Activated T-helper 17 cell treated with anti-CD3 and anti-CD28 coated beads, Interleukin-2, amount 50 U/mL, for 72 hours (primary cell): Measurements from ENCODE around the gene EMILIN2. TPM values are rescaled to one million over a fixed set of nuclear protein-coding genes. Genes with fewer than 3 reads are reported as not detected.
"Not testable (repeated sequence)": the region's sequence is repeated elsewhere in the genome, so short reads cannot be mapped to it uniquely, and the experiment has no call there.

ENCODE experiments used
- ATAC-seq: fragments of 150-1000 bp; cut with Tn5 transposase; replicated peaks from 2 replicates; pipeline ENCODE4 v1.10.0; 2021; ENCODE audit warnings: mild to moderate bottlenecking, moderate library complexity
- H3K27ac Mint-ChIP-seq: one replicate; pipeline ENCODE4 v1.8.0; 2022; ENCODE audit warnings: mixed read lengths
- H3K27me3 Mint-ChIP-seq: one replicate; pipeline ENCODE4 v1.8.0; 2022; ENCODE audit warnings: mixed read lengths
- H3K36me3 Mint-ChIP-seq: one replicate; pipeline ENCODE4 v1.8.0; 2022; ENCODE audit warnings: low read depth, mild to moderate bottlenecking, mixed read lengths
- H3K4me1 Mint-ChIP-seq: one replicate; pipeline ENCODE4 v1.8.0; 2022; ENCODE audit warnings: mixed read lengths
- H3K4me3 Mint-ChIP-seq: one replicate; pipeline ENCODE4 v1.8.0; 2022; ENCODE audit warnings: mild to moderate bottlenecking, mixed read lengths
- H3K9me3 Mint-ChIP-seq: one replicate; pipeline ENCODE4 v1.8.0; 2022; ENCODE audit warnings: mixed read lengths
- total RNA-seq, 2 donors: library from RNA; stranded (reverse); gene quantifications; one replicate each; pipeline ENCODE4 v1.2.3, GENCODE V29; 2022

EMILIN2 gene
- total RNA-seq, result 10 to 100 TPM; 20.7 to 28.8 TPM

DNA sequence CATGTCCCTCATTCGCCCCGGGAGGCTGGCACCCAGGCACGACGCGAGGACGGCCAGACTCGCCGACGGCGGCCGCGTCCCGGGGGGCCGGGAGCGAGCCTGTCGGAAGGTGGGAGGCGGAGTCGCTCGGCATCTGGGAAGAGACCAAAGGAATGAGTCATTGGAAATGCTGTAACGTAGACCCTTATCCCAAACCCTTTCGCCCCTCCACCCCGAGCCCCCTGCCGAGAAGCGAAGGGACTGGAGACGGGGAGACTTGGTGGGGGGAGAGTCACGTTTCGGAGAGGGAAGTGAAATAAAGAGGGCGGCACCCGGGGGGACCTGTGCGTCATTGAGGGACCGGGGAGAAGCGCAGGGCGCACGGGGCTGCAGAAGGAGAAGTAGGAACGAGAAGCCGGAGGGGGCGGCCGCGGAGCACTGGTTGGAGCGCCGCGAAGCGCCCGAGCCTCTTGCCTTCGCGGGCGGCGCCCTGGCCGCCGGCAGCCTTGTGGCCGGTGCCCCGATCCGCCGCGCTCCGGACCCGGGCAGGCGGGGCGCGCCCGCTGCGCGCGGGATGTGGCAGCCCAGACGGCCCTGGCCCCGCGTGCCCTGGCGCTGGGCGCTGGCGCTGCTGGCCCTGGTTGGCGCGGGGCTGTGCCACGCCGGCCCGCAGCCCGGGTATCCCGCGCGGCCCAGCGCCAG is at the start of gene EMILIN2:
Gene EMILIN2 (plus strand): TSS at position 371 of the 681 bp plus-strand sequence. CDS start 183 bp downstream, at position 554.
- Mint-ChIP-seq H3K4me3 (peak within 1 kb of the TSS; percentile 80), H3K4me1 (peaks cover 24% of the 10 kb centered on the region), H3K36me3 (peaks cover 7% of the 10 kb centered on the region), H3K27me3 (peaks cover 34% of the 10 kb centered on the region), H3K9me3 (no peaks in the 10 kb centered on the region), H3K27ac (no peak within 1 kb of the TSS)
- peak; percentile 36 for ATAC-seq

DNA sequence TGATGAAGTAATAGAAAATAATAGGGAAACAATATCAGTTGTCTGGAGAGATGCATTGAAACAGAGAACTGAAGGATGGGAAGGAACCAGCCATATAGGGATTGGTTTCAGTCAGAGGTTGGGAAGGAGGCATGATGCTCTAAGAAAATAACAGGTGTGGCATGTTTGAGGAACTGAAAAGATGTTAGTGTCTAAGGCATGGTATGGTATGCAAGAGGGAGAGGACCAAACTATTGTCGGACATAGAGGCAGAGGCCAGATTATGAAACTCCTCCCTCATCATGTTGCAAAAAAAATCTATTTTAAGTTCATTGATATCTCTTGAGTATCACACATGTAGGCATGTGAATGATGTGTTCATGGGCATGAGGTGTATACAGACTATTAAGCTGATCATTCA is 48.9 kb upstream of the EMILIN2 start:
- ATAC-seq, result no peak
- Mint-ChIP-seq H3K36me3 (peaks cover 95% of the 10 kb centered on the region), H3K4me3 (no peak overlapping the region), H3K4me1 (peaks cover 10% of the 10 kb centered on the region), H3K9me3 (no peaks in the 10 kb centered on the region), H3K27me3 (no peaks in the 10 kb centered on the region), H3K27ac (peak overlapping the region; percentile 32)

DNA sequence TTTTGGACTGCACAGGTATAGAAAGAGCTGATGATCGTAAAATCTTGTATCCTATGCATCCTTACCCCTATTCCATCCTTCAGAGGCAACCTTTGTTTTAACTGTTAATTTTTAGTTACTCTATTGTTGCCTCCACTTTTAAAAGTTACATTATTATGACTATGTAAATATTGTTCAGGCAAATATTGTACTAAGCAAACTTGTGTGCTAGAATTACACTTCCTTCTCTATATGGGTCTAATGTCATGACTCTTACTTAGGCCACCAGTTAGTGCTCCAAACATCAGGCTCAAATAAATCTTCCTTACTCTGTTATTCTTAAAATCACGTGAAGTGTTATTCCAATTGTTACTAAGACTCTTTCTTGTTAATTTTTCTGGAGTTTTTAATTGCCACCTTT is 47.4 kb upstream of the EMILIN2 start:
- H3K4me3 Mint-ChIP-seq, result no peak overlapping the region
- H3K9me3 Mint-ChIP-seq, result no peaks in the 10 kb centered on the region
- peaks cover 96% of the 10 kb centered on the region for H3K36me3 Mint-ChIP-seq
- no peak for ATAC-seq
- H3K27me3 Mint-ChIP-seq, result no peaks in the 10 kb centered on the region
- peaks cover 10% of the 10 kb centered on the region for H3K4me1 Mint-ChIP-seq
- peak overlapping the region; percentile 37 for H3K27ac Mint-ChIP-seq

DNA sequence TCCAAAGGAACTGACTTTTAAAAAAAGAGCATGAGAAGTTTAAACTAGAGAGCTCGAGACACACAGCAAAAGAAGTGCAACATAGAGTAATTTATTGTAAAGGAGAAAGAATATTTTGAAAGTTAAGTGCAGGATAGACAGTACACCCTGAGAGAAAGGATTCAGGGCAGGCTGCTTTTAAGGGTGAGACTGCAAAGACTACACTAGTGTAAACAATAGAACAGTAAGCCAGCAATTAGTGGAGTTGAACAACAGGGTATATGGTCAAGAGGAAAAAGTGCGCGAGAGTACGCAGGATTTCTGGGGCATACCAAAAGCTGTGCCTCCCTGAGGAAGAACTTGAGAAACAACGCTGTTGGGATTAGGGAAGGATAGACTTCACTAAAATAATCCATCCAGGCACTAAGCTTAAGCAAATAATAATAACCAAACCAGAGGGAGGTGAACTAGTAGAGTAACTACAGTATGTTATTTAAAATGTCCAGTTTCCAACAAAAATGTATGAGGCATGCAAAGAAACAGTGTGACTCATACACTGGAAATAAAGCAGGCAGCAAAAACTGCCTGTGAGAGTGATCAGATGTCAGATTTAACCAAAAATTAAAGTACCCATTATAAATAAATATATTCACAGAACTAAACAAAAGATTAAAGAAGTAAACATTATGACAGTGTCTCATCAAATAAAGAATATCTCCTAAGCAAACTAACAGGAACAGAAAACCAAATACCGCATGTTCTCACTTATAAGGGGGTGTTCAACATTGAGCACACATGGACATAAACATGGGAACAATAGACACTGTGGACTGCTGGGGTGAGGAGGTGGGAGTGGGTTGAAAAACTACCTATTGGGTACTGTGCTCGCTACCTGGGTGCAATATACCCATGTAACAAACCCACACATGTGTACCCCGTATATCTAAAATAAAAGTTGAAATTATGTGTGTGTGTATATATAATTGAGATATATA is 40.5 kb upstream of the EMILIN2 start:
- H3K27me3 Mint-ChIP-seq, result no peaks in the 10 kb centered on the region
- no peak overlapping the region for H3K4me3 Mint-ChIP-seq
- peaks cover 37% of the 10 kb centered on the region for H3K36me3 Mint-ChIP-seq
- H3K27ac Mint-ChIP-seq, result no peak overlapping the region
- ATAC-seq, result no peak
- peaks cover 11% of the 10 kb centered on the region for H3K9me3 Mint-ChIP-seq
- H3K4me1 Mint-ChIP-seq, result no peaks in the 10 kb centered on the region

DNA sequence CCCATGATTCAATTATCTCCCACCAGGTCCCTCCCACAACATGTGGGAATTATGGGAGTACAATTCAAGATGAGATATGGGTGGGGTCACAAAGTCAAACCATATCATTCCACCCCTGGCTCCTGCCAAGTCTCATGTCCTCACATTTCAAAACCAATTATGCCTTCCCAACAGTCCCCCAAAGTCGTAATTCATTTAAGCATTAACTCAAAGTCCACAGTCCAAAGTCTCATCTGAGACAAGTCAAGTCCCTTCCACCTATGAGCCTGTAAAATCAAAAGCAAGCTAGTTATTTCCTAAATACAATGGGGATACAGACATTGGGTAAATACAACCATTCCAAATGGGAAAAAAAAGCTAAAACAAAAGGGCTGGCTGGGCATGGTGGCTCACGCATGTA is 38.2 kb upstream of the EMILIN2 start:
- Mint-ChIP-seq H3K9me3 (peaks cover 23% of the 10 kb centered on the region), H3K36me3 (peaks cover 17% of the 10 kb centered on the region)
- not testable (repeated sequence) for H3K4me1 Mint-ChIP-seq, H3K4me3 Mint-ChIP-seq, ATAC-seq, H3K27me3 Mint-ChIP-seq, H3K27ac Mint-ChIP-seq

DNA sequence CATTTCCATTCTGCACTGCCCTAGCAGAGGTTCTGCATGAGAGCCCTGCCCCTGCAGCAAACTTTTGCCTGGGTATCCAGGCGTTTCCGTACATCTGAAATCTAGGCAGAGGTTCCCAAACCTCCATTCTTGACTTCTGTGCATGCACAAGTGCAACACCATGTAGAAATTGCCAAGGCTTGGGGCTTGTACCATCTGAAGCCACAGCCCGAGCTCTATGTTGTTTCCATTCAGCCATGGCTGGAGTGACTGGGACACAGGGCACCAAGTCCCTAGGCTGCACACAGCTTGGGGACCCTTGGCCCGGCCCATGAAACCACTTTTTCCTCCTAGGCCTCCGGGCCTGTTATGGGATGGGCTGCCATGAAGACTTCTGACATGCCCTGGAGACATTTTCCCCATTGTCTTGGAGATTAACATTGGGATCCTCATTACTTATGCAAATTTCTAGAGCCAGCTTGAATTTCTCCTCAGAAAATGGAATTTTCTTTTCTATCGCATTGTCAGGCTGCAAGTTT is 37.1 kb upstream of the EMILIN2 start:
- H3K27ac Mint-ChIP-seq, H3K4me1 Mint-ChIP-seq, ATAC-seq, H3K36me3 Mint-ChIP-seq, H3K27me3 Mint-ChIP-seq, H3K4me3 Mint-ChIP-seq: not testable (repeated sequence)
- peaks cover 29% of the 10 kb centered on the region for H3K9me3 Mint-ChIP-seq

DNA sequence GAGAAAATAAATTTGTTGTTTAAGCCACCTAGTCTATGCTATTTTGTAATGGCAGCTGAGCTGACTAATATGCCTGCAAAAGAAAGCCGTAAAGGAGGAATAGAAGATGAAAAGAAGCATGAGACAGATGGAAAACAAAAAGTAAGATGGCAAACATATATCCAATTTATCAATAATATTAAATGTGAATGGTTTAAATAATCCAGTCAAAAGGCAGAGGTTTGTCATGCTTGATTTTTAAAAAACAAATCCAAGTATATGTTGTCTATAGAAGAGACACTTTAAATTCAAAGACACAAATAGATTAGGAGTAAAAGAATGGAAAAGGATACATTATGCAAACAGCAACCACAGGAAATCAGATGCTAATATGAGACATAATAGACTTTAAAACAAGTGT is 35.4 kb upstream of the EMILIN2 start:
- ATAC-seq, result no peak
- H3K36me3 Mint-ChIP-seq, result no peaks in the 10 kb centered on the region
- no peaks in the 10 kb centered on the region for H3K4me1 Mint-ChIP-seq
- H3K27ac Mint-ChIP-seq, result no peak overlapping the region
- H3K4me3 Mint-ChIP-seq, result no peak overlapping the region
- peaks cover 33% of the 10 kb centered on the region for H3K9me3 Mint-ChIP-seq
- H3K27me3 Mint-ChIP-seq, result no peaks in the 10 kb centered on the region

DNA sequence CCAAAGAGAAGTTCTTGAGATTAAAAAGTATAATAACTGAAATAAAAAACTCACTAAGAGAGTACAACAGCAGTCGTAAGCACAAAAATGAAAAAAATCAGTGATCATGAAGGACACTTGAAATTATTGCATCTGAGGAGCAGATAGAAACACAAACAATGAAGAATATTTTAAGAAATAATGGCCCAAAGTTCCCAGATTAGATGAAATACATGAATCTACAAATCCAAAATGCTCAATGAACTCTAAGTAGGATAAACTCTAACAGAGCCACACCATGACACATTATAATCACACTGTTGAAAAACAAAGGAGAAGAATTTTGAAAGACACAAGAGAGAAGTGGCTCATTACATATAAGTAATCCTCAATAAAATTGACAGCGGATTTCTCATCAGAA is 31.9 kb upstream of the EMILIN2 start:
- no peaks in the 10 kb centered on the region for H3K4me1 Mint-ChIP-seq

DNA sequence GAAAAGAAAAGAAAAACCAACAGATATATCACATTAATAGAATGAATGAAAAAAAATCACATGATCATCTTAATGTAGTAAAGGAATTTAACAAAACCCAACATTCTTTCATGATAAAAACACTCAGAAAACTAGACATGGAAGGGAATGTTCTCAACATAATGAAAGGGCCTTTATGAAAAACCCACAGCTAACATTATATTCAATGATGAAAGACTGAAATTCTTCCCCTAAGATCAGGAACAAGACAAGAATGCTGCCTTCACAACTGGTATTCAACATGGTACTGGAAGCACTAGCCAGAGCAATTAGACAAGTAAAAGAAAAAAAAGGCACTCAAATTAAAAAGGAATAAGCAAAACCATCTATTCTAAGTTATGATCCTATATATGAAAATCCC is 28.5 kb upstream of the EMILIN2 start:
- Mint-ChIP-seq H3K4me3 (no peak overlapping the region), H3K27me3 (no peaks in the 10 kb centered on the region), H3K4me1 (no peaks in the 10 kb centered on the region), H3K36me3 (no peaks in the 10 kb centered on the region), H3K9me3 (peaks cover 13% of the 10 kb centered on the region), H3K27ac (no peak overlapping the region)
- ATAC-seq, result no peak

More for the DNA sequence above, 31.9 kb upstream of the EMILIN2 start:
- Mint-ChIP-seq H3K27me3 (no peaks in the 10 kb centered on the region), H3K4me3 (no peak overlapping the region), H3K9me3 (peaks cover 29% of the 10 kb centered on the region), H3K27ac (no peak overlapping the region), H3K36me3 (no peaks in the 10 kb centered on the region)
- ATAC-seq, result no peak

DNA sequence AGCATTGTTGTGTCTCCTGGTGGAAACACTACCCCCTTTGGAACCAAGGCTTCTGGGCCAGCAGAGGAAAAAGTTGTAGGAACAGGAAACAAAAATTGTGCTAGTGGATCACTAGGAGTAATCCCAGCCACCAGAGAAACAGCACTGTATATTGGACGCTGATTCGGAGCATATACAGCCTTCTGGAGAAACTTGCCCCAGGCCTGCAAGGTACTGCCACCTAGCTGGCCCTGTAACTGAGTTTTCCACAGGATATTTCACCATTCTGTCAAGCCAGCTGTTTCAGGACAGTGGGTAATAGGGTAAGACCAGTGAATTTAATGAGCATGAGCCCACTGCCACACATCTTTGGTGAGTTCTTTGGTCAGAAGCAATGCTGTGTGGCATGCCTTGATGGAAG is 25.1 kb upstream of the EMILIN2 start:
- Mint-ChIP-seq H3K4me3 (no peak overlapping the region), H3K9me3 (no peaks in the 10 kb centered on the region), H3K36me3 (no peaks in the 10 kb centered on the region), H3K27ac (no peak overlapping the region), H3K27me3 (no peaks in the 10 kb centered on the region), H3K4me1 (no peaks in the 10 kb centered on the region)
- ATAC-seq, result no peak

DNA sequence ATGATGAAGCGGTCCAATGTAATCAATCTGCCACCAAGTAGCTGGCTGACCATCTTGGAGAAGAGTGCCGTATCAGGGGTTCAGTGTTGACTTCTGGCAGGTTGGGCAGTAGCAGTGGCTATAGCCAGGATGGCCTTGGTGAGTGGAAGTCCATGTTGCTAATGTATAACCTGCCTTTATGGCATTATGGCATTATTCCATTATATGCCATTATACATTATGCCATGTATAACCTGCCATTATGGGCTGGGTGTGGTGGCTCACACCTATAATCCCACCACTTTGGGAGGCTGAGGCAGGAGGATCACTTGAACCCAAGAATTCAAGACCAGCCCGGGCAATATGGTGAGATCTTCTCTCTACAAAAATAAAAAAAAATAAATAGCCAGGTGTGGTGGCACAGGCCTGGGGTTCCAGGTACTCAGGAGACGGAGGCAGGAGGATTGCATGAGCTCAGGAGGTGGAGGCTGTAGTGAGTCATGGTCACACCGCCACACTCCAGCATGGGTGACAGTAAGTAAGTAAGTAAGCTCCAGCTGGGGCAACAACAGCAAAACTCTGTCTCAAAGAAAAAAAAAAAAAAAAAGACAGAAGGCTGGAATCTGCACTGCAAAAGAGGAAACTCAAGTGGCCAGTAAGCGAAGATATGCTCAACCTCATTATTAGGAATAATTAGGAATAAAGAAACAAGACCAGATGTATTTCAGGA is 24.4 kb upstream of the EMILIN2 start:
- Mint-ChIP-seq H3K9me3 (no peaks in the 10 kb centered on the region), H3K4me3 (no peak overlapping the region), H3K4me1 (no peaks in the 10 kb centered on the region), H3K36me3 (no peaks in the 10 kb centered on the region), H3K27me3 (no peaks in the 10 kb centered on the region), H3K27ac (no peak overlapping the region)
- no peak for ATAC-seq

DNA sequence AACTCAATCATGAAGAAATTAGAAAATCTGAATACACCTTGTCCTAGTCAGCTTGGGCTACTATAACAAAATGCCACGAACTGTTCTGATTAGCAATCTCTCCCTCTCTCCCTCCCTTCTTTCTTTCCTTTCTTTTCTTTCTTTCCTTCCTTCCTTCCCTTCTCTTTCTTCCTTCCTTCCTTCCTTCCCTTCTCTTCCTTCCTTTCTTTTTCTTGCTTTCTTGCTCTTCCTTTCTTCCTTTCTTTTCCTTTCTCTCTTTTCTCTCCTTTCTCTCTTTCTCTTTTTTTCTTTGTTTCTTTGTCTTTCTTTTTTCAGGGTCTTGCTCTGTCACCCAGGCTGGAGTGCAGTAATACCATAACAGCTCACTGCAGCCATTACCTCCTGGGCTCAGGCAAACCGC is 23.6 kb upstream of the EMILIN2 start:
- ATAC-seq, result no peak
- Mint-ChIP-seq H3K36me3 (no peaks in the 10 kb centered on the region), H3K9me3 (no peaks in the 10 kb centered on the region), H3K4me3 (no peak overlapping the region), H3K27me3 (no peaks in the 10 kb centered on the region), H3K4me1 (no peaks in the 10 kb centered on the region), H3K27ac (no peak overlapping the region)

DNA sequence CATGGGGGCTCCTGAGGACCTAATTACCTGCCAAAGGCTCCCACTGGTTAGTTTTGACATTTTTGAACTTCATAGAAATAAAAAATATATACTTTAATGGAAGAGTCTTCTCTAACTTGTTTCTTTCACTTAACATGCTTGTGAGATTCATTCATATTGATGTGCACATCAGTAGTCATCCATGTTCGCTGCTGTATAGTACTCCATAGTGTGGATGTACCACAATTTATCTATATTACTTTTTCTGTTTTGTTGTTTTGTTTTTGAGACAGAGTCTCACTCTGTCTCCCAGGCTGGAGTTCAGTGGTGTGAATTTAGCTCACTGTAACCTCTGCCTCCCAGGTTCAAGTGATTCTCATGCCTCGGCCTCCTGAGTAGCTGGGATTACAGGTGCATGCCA is 22.8 kb upstream of the EMILIN2 start:
- Mint-ChIP-seq H3K36me3 (no peaks in the 10 kb centered on the region), H3K4me3 (no peak overlapping the region), H3K4me1 (no peaks in the 10 kb centered on the region), H3K9me3 (no peaks in the 10 kb centered on the region), H3K27me3 (no peaks in the 10 kb centered on the region), H3K27ac (no peak overlapping the region)
- ATAC-seq, result no peak

DNA sequence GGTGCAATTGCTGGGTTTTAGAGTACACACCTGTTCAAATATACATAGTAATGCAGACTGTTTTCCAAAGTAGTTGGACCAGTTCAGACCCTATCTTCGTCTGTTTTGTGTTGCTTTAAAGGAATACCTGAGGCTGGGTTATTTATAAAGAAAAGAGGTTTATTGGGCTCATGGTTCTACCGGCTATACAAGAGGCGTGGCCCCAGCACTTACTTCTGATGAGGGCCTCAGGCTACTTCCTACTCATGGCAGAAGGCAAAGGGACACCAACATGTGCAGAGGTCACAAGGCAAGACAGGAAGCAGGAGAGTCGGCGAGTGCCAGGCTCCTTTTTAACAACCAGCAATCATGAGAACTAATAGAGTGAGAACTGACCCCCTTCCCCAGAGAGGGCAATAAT is 21.9 kb upstream of the EMILIN2 start:
- Mint-ChIP-seq H3K4me3 (no peak overlapping the region), H3K36me3 (no peaks in the 10 kb centered on the region), H3K27ac (no peak overlapping the region), H3K4me1 (no peaks in the 10 kb centered on the region), H3K9me3 (no peaks in the 10 kb centered on the region), H3K27me3 (no peaks in the 10 kb centered on the region)
- ATAC-seq, result no peak
